B cell (primary cell): ENCODE results near the gene CACNB2. TPM values are rescaled to one million over a fixed set of nuclear protein-coding genes. Genes with fewer than 3 reads are reported as not detected.

Experiments
- ATAC-seq: fragments of 200-7000 bp; cut with Tn5 transposase; one replicate; pipeline ENCODE4 v1.10.0; 2021; ENCODE audit warnings: low read depth, mild to moderate bottlenecking, moderate number of reproducible peaks, moderate library complexity
- CTCF ChIA-PET: fragments of 350-600 bp; sonication (Branson Sonifier 250); formaldehyde crosslinking; loops from one replicate; lab custom pipeline; 2021; ENCODE audit warnings: antibody characterized with exemption, inconsistent platforms; lab: Charles Lee
- POLR2A ChIA-PET: fragments of 350-600 bp; sonication (Branson Sonifier 250); formaldehyde crosslinking; loops from one replicate; lab custom pipeline; 2021; ENCODE audit warnings: antibody characterized with exemption; lab: Charles Lee
- DNase-seq: peaks from one replicate; pipeline ENCODE4 v3.0.0; 2013
- H2AFZ ChIP-seq: 2 replicates; pipeline ENCODE4 v1.6.1; 2012; ENCODE audit warnings: mild to moderate bottlenecking, low read depth, low read length; ENCODE audit not compliant: insufficient read depth, poor library complexity, severe bottlenecking
- H3K27ac ChIP-seq, 2 donors: 1 replicate in 1 of 2; 2 replicates in 1 of 2; pipeline ENCODE4 v1.5.1; 2012 to 2013; ENCODE audit warnings: low read length in 2 of 2, mild to moderate bottlenecking in 2 of 2, moderate library complexity in 1 of 2
- H3K27me3 ChIP-seq, 4 experiments: fragments of 200-600 bp in 1 of 4; sonication (generic) in 1 of 4; replicated peaks in 1 of 4; 1 replicate in 2 of 4; 2 replicates in 2 of 4; pipeline versions ENCODE4 v1.6.1 to v1.7.0; 2013 to 2016; ENCODE audit warnings: low read length in 3 of 4, mild to moderate bottlenecking in 2 of 4, mixed read lengths in 1 of 4, moderate library complexity in 1 of 4; ENCODE audit not compliant: insufficient read depth in 4 of 4, control insufficient read depth in 3 of 4; ENCODE audit errors: control extremely low read depth in 1 of 4
- H3K36me3 ChIP-seq, 2 experiments: replicated peaks in 1 of 2; 1 replicate in 1 of 2; 2 replicates in 1 of 2; pipeline versions ENCODE4 v1.6.1 to v1.7.1; 2013; ENCODE audit warnings: low read length in 1 of 2; ENCODE audit not compliant: insufficient read depth in 2 of 2, control insufficient read depth in 1 of 2; ENCODE audit errors: control extremely low read depth in 1 of 2, extremely low read depth in 1 of 2
- H3K4me1 ChIP-seq, 2 donors: fragments of 200-600 bp in 1 of 2; sonication (generic) in 1 of 2; 1 replicate in 1 of 2; 2 replicates in 1 of 2; pipeline versions ENCODE4 v1.5.1 to v1.6.1; 2013 to 2017; ENCODE audit warnings: low read length in 2 of 2; ENCODE audit not compliant: control insufficient read depth in 2 of 2, insufficient read depth in 2 of 2
- H3K4me2 ChIP-seq: replicated peaks from 2 replicates; pipeline ENCODE3; 2012; ENCODE audit warnings: mild to moderate bottlenecking, low read depth, low read length; ENCODE audit not compliant: poor library complexity, severe bottlenecking
- H3K4me3 ChIP-seq, 5 experiments: fragments of 200-600 bp in 1 of 5; sonication (generic) in 1 of 5; 1 replicate in 3 of 5; 2 replicates in 2 of 5; pipeline versions ENCODE4 v1.5.1 to v1.7.0; 2011 to 2016; ENCODE audit warnings: low read length in 4 of 5, mild to moderate bottlenecking in 4 of 5, low read depth in 2 of 5, control low read depth in 1 of 5, moderate library complexity in 1 of 5; ENCODE audit not compliant: insufficient read depth in 1 of 5; ENCODE audit errors: control extremely low read depth in 1 of 5, extremely low read depth in 1 of 5
- H3K79me2 ChIP-seq: fragments of 200-600 bp; sonication (generic); one replicate; pipeline ENCODE4 v1.6.0; 2016; ENCODE audit warnings: low read length; ENCODE audit not compliant: control insufficient read depth, insufficient read depth
- H3K9ac ChIP-seq: fragments of 200-600 bp; sonication (generic); 2 replicates; pipeline ENCODE4 v1.6.1; 2017; ENCODE audit warnings: mild to moderate bottlenecking, low read length, moderate library complexity
- H3K9me3 ChIP-seq, 3 donors: one replicate each; pipeline versions ENCODE4 v1.6.1 to v1.7.1; 2013; ENCODE audit warnings: low read length in 2 of 3; ENCODE audit not compliant: control insufficient read depth in 2 of 3, insufficient read depth in 1 of 3; ENCODE audit errors: control extremely low read depth in 1 of 3
- H4K20me1 ChIP-seq: 2 replicates; pipeline ENCODE4 v1.6.0; 2012; ENCODE audit warnings: mild to moderate bottlenecking, low read length; ENCODE audit not compliant: insufficient read depth, control insufficient read depth, poor library complexity, severe bottlenecking
- H3K27ac Mint-ChIP-seq: one replicate; pipeline ENCODE4 v1.8.0; 2021; ENCODE audit warnings: mixed read lengths
- H3K27me3 Mint-ChIP-seq: one replicate; pipeline ENCODE4 v1.8.0; 2021; ENCODE audit warnings: mixed read lengths
- H3K4me1 Mint-ChIP-seq: one replicate; pipeline ENCODE4 v1.8.0; 2021; ENCODE audit warnings: mixed read lengths
- H3K4me3 Mint-ChIP-seq: one replicate; pipeline ENCODE4 v1.8.0; 2021; ENCODE audit warnings: mixed read lengths
- H3K9me3 Mint-ChIP-seq: one replicate; pipeline ENCODE4 v1.8.0; 2022; ENCODE audit warnings: mixed read lengths; ENCODE audit not compliant: insufficient read depth
- EZH2 ChIP-seq: IDR thresholded peaks from 2 replicates; pipeline ENCODE4 v1.6.1; 2012; ENCODE audit warnings: borderline replicate concordance, low read depth, mild to moderate bottlenecking, moderate library complexity, low read length; ENCODE audit not compliant: insufficient read depth, poor library complexity, severe bottlenecking
- WGBS: methylation state at CpG from one replicate; pipeline ENCODE4 v1.1.5; 2013; ENCODE audit warnings: missing lambda C conversion rate; ENCODE audit not compliant: insufficient coverage; 5-methylcytosine and 5-hydroxymethylcytosine counted together
- intact Hi-C: fragments of 100-400 bp; cut with micrococcal nuclease; formaldehyde crosslinking; loops from one replicate; pipeline ENCODE4 v1.10.0; 2022
- polyA plus RNA-seq: library from polyadenylated mRNA; depleted of rRNA; stranded (reverse); fragments of >200 nt; gene quantifications from 2 replicates; pipeline ENCODE4 v1.2.3, GENCODE V29; 2012
- total RNA-seq, 2 donors: library from RNA; stranded (reverse); fragments of 120-200 nt in 1 of 2; gene quantifications; 1 replicate in 1 of 2; 2 replicates in 1 of 2; pipeline versions ENCODE4 v1.2.3 to v1.2.4, GENCODE V29; 2013 to 2022
- TF ChIP-seq, protein P1 (sequence below): fragments of 200-600 bp; IDR thresholded peaks from one replicate; pipeline ENCODE4 v1.8.0; 2022; ENCODE audit warnings: antibody characterized with exemption, mild to moderate bottlenecking

The CACNB2 gene
- total and polyA plus RNA-seq, 2 donors (not counting 1 experiment from before 2014, with no cell fraction given), result not detected

DNA sequence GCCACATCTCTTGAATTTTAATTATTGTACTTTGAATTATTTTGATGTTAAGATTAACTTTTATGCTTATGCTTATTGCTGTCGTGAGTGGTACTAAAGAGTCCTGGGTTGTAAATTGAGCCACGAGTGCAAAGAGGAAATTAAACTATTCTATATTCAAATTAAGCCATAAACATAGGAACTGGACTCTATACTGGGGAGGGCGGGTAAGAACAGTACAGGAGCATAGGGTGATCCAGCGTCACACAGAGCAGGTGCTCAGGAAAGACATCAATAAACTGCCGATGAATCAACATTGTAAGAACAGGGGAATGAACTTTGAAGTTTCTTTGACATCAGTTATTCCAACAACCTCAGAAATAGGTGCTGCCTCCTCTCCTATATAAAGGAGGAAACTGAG lies 219.6 kb downstream of the CACNB2 start:
- H3K9me3 ChIP-seq, result no peaks in the 10 kb centered on the region
- no peaks in the 10 kb centered on the region for H3K36me3 ChIP-seq
- intact Hi-C loops, result no loop called here
- H3K9me3 Mint-ChIP-seq, result no peaks in the 10 kb centered on the region
- ChIA-PET POLR2A (no interaction called here), CTCF (no interaction called here)
- ATAC-seq (no peak), DNase-seq (no peak)
- H3K4me3 Mint-ChIP-seq, result no peak overlapping the region
- H4K20me1 ChIP-seq, result no peaks in the 10 kb centered on the region
- H3K4me3 ChIP-seq, result no peak overlapping the region
- H3K27ac Mint-ChIP-seq, result no peak overlapping the region
- no peaks in the 10 kb centered on the region for H3K4me1 Mint-ChIP-seq
- no CpG with 5 or more reads among the region's 5 CpGs for WGBS
- H3K27ac ChIP-seq, result no peak overlapping the region
- no peaks in the 10 kb centered on the region for H3K27me3 ChIP-seq
- H3K4me2 ChIP-seq, result no peak overlapping the region
- TF ChIP-seq EZH2, result no peak
- TF ChIP-seq, protein P1, sequence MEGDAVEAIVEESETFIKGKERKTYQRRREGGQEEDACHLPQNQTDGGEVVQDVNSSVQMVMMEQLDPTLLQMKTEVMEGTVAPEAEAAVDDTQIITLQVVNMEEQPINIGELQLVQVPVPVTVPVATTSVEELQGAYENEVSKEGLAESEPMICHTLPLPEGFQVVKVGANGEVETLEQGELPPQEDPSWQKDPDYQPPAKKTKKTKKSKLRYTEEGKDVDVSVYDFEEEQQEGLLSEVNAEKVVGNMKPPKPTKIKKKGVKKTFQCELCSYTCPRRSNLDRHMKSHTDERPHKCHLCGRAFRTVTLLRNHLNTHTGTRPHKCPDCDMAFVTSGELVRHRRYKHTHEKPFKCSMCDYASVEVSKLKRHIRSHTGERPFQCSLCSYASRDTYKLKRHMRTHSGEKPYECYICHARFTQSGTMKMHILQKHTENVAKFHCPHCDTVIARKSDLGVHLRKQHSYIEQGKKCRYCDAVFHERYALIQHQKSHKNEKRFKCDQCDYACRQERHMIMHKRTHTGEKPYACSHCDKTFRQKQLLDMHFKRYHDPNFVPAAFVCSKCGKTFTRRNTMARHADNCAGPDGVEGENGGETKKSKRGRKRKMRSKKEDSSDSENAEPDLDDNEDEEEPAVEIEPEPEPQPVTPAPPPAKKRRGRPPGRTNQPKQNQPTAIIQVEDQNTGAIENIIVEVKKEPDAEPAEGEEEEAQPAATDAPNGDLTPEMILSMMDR, result no peak
- H2AFZ ChIP-seq, result no peak overlapping the region
- no peak overlapping the region for H3K9ac ChIP-seq
- H3K79me2 ChIP-seq, result no peaks in the 10 kb centered on the region
- H3K27me3 Mint-ChIP-seq, result no peaks in the 10 kb centered on the region
- no peaks in the 10 kb centered on the region for H3K4me1 ChIP-seq

DNA sequence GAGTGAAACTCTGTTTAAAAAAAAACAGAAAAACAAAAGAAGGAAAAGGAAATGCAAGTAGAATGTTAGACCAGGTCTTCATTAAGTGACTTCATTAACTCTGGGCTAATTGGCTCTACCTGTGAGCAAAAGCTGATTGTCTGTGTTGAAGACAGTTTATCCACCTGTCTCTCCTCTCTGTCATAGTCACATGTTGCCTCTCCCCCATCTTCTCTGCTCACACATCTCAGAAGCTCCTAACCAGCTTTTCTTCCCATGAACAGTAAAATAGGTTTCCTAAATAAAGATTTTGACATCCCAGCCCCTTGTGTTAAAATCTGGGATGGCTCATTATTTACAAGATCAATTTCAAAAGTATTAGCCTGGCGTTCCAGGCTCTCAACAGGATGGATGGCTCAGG lies 222.7 kb downstream of the CACNB2 start:
- H3K9me3 Mint-ChIP-seq, result no peaks in the 10 kb centered on the region
- TF ChIP-seq, protein P1, result no peak
- no peak for TF ChIP-seq EZH2
- POLR2A ChIA-PET, result no interaction called here
- H3K27ac ChIP-seq, result no peak overlapping the region
- no peaks in the 10 kb centered on the region for H3K9me3 ChIP-seq
- H3K27me3 Mint-ChIP-seq, result no peaks in the 10 kb centered on the region
- H3K9ac ChIP-seq, result no peak overlapping the region
- CTCF ChIA-PET, result no interaction called here
- H3K4me3 Mint-ChIP-seq, result no peak overlapping the region
- H3K4me3 ChIP-seq, result no peak overlapping the region
- no peaks in the 10 kb centered on the region for H3K79me2 ChIP-seq
- H3K4me1 ChIP-seq, result no peaks in the 10 kb centered on the region
- WGBS, result 75% methylated on average over 1 of the region's 1 CpG
- H3K27ac Mint-ChIP-seq, result no peak overlapping the region
- no peaks in the 10 kb centered on the region for H4K20me1 ChIP-seq
- H3K36me3 ChIP-seq, result no peaks in the 10 kb centered on the region
- DNase-seq, result no peak
- no peak overlapping the region for H2AFZ ChIP-seq
- no peaks in the 10 kb centered on the region for H3K27me3 ChIP-seq
- H3K4me2 ChIP-seq, result no peak overlapping the region
- ATAC-seq, result no peak
- intact Hi-C loops, result no loop called here
- H3K4me1 Mint-ChIP-seq, result no peaks in the 10 kb centered on the region
